Measurements from ENCODE around the gene AP5S1.

DNA sequence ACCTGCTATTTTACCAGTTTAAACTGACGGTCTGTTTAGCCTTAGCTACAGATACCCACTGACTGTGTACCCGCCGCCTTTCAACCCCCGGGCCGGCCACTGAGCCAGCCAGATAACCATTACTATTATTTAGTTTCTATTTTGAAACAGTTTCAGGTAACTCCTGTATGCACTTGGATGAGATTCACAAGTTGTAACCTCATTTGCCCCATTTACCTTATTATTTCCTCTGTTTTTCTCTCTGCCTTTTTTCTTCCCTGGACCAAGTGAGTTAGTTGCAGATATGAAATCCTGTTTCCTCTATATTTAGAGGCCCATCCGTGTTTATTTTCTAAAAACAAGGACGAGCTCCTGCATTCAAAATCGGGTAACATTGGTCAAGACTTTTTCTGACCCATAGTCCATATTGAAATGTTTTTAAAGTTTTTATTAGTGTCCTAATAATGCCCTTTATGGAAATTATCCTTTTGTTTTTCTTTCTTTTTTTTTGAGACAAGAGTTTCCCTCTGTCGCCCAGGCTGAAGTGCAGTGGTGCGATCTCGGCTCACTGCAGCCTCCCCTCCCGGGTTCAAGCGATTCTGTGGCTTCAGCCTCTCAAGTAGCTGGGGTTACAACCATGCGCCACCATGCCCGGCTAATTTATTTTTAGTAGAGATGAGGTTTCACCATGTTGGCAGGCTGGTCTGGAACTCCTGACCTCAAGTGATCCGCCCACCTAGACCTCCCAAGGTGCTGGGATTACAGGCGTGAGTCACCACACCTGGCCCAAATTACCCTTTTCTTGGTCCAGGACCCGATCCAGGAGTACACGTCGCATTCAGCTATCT is 767 bp downstream of the AP5S1 start:
- TF ChIP-seq, protein P1, sequence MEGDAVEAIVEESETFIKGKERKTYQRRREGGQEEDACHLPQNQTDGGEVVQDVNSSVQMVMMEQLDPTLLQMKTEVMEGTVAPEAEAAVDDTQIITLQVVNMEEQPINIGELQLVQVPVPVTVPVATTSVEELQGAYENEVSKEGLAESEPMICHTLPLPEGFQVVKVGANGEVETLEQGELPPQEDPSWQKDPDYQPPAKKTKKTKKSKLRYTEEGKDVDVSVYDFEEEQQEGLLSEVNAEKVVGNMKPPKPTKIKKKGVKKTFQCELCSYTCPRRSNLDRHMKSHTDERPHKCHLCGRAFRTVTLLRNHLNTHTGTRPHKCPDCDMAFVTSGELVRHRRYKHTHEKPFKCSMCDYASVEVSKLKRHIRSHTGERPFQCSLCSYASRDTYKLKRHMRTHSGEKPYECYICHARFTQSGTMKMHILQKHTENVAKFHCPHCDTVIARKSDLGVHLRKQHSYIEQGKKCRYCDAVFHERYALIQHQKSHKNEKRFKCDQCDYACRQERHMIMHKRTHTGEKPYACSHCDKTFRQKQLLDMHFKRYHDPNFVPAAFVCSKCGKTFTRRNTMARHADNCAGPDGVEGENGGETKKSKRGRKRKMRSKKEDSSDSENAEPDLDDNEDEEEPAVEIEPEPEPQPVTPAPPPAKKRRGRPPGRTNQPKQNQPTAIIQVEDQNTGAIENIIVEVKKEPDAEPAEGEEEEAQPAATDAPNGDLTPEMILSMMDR (conservative IDR thresholded peaks at IDR 0.05): no peak
- TF ChIP-seq EZH2 (IDR thresholded peaks at IDR 0.05; ENCODE audit: low read depth): no peak

All from PC-9 (cell line).